PC-3 (cell line): ENCODE measurements around the gene LACC1. TPM values are rescaled to one million over a fixed set of nuclear protein-coding genes. Genes with fewer than 3 reads are reported as not detected.

Experiments used
- ATAC-seq: fragments of 200-7000 bp; cut with Tn5 transposase; 2 replicates; pipeline ENCODE4 v1.9.1; 2020; ENCODE audit warnings: mild to moderate bottlenecking, moderate library complexity
- BruUV-seq: library from RNA; stranded (reverse); fragments of 400-500 nt; replicated peaks from 2 replicates; lab custom pipeline; 2021; lab: Mats Ljungman, UMichigan
- CTCF ChIA-PET: fragments of 300-600 bp; sonication (Branson Sonifier 250); formaldehyde crosslinking; loops from one replicate; lab custom pipeline; 2022; ENCODE audit warnings: antibody characterized with exemption; lab: Charles Lee
- POLR2A ChIA-PET: fragments of 300-600 bp; sonication (Branson Sonifier 250); formaldehyde crosslinking; loops from one replicate; lab custom pipeline; 2022; ENCODE audit warnings: antibody characterized with exemption; ENCODE audit not compliant: unreplicated experiment; lab: Charles Lee
- DNase-seq: peaks from one replicate; pipeline ENCODE4 v3.0.0-alpha.2; 2015
- H2AFZ ChIP-seq: fragments of 300-600 bp; sonication (generic); 2 replicates; pipeline ENCODE4 v1.6.0; 2016; ENCODE audit warnings: antibody characterized with exemption, low read length
- H3F3A ChIP-seq: fragments of 300-600 bp; sonication (generic); one replicate; pipeline ENCODE4 v1.6.0; 2017; ENCODE audit warnings: antibody characterized with exemption, low read length, control low read depth, mild to moderate bottlenecking; ENCODE audit not compliant: unreplicated experiment
- H3K27ac ChIP-seq: fragments of 300-600 bp; sonication (generic); 2 replicates; pipeline ENCODE4 v1.5.1; 2016; ENCODE audit warnings: mild to moderate bottlenecking, low read length
- H3K27me3 ChIP-seq: fragments of 300-600 bp; sonication (generic); 2 replicates; pipeline ENCODE4 v1.6.1; 2016; ENCODE audit warnings: low read length, mixed read lengths
- H3K36me3 ChIP-seq: fragments of 300-600 bp; sonication (generic); 2 replicates; pipeline ENCODE4 v1.6.1; 2016; ENCODE audit warnings: low read depth, mixed run types, low read length, mixed read lengths
- H3K4me1 ChIP-seq: fragments of 300-600 bp; sonication (generic); 2 replicates; pipeline ENCODE4 v1.5.1; 2016; ENCODE audit warnings: low read length; ENCODE audit not compliant: insufficient read depth
- H3K4me2 ChIP-seq: fragments of 300-600 bp; sonication (generic); 2 replicates; pipeline ENCODE4 v1.6.0; 2016; ENCODE audit warnings: low read length
- H3K4me3 ChIP-seq: fragments of 300-600 bp; sonication (generic); 2 replicates; pipeline ENCODE4 v1.5.1; 2016; ENCODE audit warnings: mild to moderate bottlenecking, low read length, mixed read lengths
- H3K79me2 ChIP-seq: fragments of 300-600 bp; sonication (generic); 2 replicates; pipeline ENCODE4 v1.6.1; 2017; ENCODE audit warnings: low read length, mixed read lengths
- H3K9ac ChIP-seq: fragments of 300-600 bp; sonication (generic); 2 replicates; pipeline ENCODE4 v1.6.0; 2016; ENCODE audit warnings: mild to moderate bottlenecking, low read length
- H3K9me2 ChIP-seq: fragments of 300-600 bp; sonication (generic); replicated peaks from 2 replicates; pipeline ENCODE4 v1.6.1; 2016; ENCODE audit warnings: mixed run types, low read length, mixed read lengths
- H3K9me3 ChIP-seq: fragments of 300-600 bp; sonication (generic); 2 replicates; pipeline ENCODE4 v1.6.1; 2016; ENCODE audit warnings: low read length, mixed read lengths
- H4K20me1 ChIP-seq: fragments of 300-600 bp; sonication (generic); 2 replicates; pipeline ENCODE4 v1.6.1; 2016; ENCODE audit warnings: low read length, mixed read lengths
- CTCF ChIP-seq: fragments of 300-600 bp; sonication (generic); conservative IDR thresholded peaks from 2 replicates; pipeline ENCODE4 v1.5.1; 2017; ENCODE audit warnings: antibody characterized with exemption, low read depth, mild to moderate bottlenecking, low read length
- EZH2 ChIP-seq: fragments of 300-600 bp; sonication (generic); IDR thresholded peaks from one replicate; pipeline ENCODE4 v1.6.1; 2017; ENCODE audit warnings: antibody characterized with exemption, mild to moderate bottlenecking, low read length; ENCODE audit not compliant: unreplicated experiment
- EZH2phosphoT487 ChIP-seq: fragments of 300-600 bp; sonication (generic); IDR thresholded peaks from 2 replicates; pipeline ENCODE4 v1.6.1; 2018; ENCODE audit warnings: mild to moderate bottlenecking, antibody characterized with exemption, low read length, borderline replicate concordance
- intact Hi-C: fragments of 100-400 bp; cut with micrococcal nuclease; formaldehyde crosslinking; loops from 2 replicates; pipeline ENCODE4 v1.9.0; 2023
- total RNA-seq: library from RNA; depleted of rRNA; stranded (reverse); fragments of >200 nt; gene quantifications from 2 replicates; pipeline ENCODE4 v1.2.3, GENCODE V29; 2014

Gene LACC1
- total RNA-seq, 1 experiment from 2014 or later, result 1.2 TPM

- Histone ChIP-seq H3K4me3 (no peak overlapping the region), H3K79me2 (no peaks in the 10 kb centered on the region), H4K20me1 (no peaks in the 10 kb centered on the region), H3K9ac (no peak overlapping the region), H2AFZ (no peak overlapping the region), H3K27ac (no peak overlapping the region), H3K9me3 (0 out of 2 replicates have a peak, but pooled peaks cover 4% of the 10 kb centered on the region), H3F3A (no peaks in the 10 kb centered on the region), H3K4me1 (peaks cover 7% of the 10 kb centered on the region), H3K36me3 (peaks cover 12% of the 10 kb centered on the region; the same call in 1 of the 2 replicates), H3K27me3 (no peaks in the 10 kb centered on the region), H3K9me2 (no peaks in the 10 kb centered on the region), H3K4me2 (no peak overlapping the region)
- DNase-seq (peak; percentile 13), ATAC-seq (no peak)
- CTCF ChIA-PET, result no interaction called here
- no peak for TF ChIP-seq EZH2phosphoT487
- no peak for TF ChIP-seq EZH2
- no peak for TF ChIP-seq CTCF
- POLR2A ChIA-PET, result no interaction called here
- intact Hi-C loops, result no loop called here
- no TSS peak for BruUV-seq
These were observed 31.6 kb upstream of the LACC1 start for GRCh38 chr13:43848001-43848649.

- ATAC-seq (no peak), DNase-seq (no peak)
- no TSS peak for BruUV-seq
- no peaks in the 10 kb centered on the region for H4K20me1 ChIP-seq
- H3K9me2 ChIP-seq, result no peaks in the 10 kb centered on the region
- no peaks in the 10 kb centered on the region for H3F3A ChIP-seq
- H3K9me3 ChIP-seq, result 0 out of 2 replicates have a peak, but pooled peaks cover 4% of the 10 kb centered on the region
- no peak overlapping the region for H3K4me2 ChIP-seq
- CTCF ChIA-PET, result no interaction called here
- H3K9ac ChIP-seq, result no peak overlapping the region
- no peaks in the 10 kb centered on the region for H3K27me3 ChIP-seq
- intact Hi-C loops, result no loop called here
- TF ChIP-seq EZH2, result no peak
- no peak for TF ChIP-seq CTCF
- no peak for TF ChIP-seq EZH2phosphoT487
- H3K4me3 ChIP-seq, result no peak overlapping the region
- no peaks in the 10 kb centered on the region for H3K79me2 ChIP-seq
- no peak overlapping the region for H3K27ac ChIP-seq
- peaks cover 12% of the 10 kb centered on the region; the same call in 1 of the 2 replicates for H3K36me3 ChIP-seq
- H3K4me1 ChIP-seq, result peaks cover 7% of the 10 kb centered on the region
- POLR2A ChIA-PET, result no interaction called here
- no peak overlapping the region for H2AFZ ChIP-seq
These were observed 28.8 kb upstream of the LACC1 start for GRCh38 chr13:43850873-43851272.

GRCh38 chr13:43852923-43853404, 26.7 kb upstream of the LACC1 start:
- CTCF ChIA-PET, result no interaction called here
- Histone ChIP-seq H3K4me1 (peaks cover 7% of the 10 kb centered on the region), H3F3A (no peaks in the 10 kb centered on the region), H3K4me2 (no peak overlapping the region), H3K9me2 (no peaks in the 10 kb centered on the region), H3K27me3 (no peaks in the 10 kb centered on the region), H3K9me3 (0 out of 2 replicates have a peak, but pooled peaks cover 4% of the 10 kb centered on the region), H3K27ac (no peak overlapping the region), H3K4me3 (no peak overlapping the region), H3K36me3 (peaks cover 12% of the 10 kb centered on the region; the same call in 1 of the 2 replicates), H3K9ac (no peak overlapping the region), H4K20me1 (no peaks in the 10 kb centered on the region), H3K79me2 (no peaks in the 10 kb centered on the region), H2AFZ (no peak overlapping the region)
- intact Hi-C loops, result no loop called here
- no TSS peak for BruUV-seq
- no peak for DNase-seq
- TF ChIP-seq CTCF, result no peak
- no peak for TF ChIP-seq EZH2
- no peak for TF ChIP-seq EZH2phosphoT487
- no peak for ATAC-seq
- POLR2A ChIA-PET, result no interaction called here
